ENCODE data around the gene NTMT1.

NTMT1 gene

DNA sequence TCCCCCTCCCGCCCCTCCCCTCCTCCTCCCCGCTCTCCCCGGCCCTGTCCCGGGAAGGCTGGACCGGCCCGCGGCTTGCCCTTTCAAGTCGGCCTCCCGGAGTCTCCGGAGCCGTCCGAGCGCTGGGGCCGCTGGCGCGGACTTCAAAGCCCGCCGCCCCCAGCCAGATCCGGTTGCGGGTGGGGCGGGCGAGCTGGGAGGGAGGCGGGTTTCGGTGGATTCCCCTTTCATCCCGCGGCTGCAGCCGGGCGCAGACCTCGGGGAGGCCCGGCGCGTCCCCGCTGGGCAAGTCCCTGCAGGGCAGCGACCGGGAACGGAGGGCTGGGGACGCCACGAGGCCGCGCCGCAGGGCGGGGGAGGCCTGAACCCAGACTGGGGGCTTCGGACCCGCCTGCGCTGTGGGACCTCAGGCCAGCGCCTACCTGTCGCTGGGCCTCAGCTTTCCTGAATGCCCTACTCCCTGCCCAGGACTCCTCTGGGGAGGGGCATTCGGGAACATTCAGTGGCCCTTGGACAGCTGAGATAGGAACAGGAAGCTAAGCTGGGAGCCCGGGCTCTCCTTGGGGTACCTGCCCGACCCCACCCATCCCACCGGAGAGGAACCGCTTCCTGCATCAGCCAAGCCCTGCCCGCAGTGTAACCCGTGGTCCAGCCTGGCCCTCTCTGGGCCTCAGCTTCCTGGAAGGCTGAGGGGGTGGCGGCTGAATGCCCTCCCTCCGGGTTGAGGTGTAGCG is 28.4 kb upstream of the NTMT1 start:
- no peak for DNase-seq (ENCODE audit: low read depth, low spot score)

DNA sequence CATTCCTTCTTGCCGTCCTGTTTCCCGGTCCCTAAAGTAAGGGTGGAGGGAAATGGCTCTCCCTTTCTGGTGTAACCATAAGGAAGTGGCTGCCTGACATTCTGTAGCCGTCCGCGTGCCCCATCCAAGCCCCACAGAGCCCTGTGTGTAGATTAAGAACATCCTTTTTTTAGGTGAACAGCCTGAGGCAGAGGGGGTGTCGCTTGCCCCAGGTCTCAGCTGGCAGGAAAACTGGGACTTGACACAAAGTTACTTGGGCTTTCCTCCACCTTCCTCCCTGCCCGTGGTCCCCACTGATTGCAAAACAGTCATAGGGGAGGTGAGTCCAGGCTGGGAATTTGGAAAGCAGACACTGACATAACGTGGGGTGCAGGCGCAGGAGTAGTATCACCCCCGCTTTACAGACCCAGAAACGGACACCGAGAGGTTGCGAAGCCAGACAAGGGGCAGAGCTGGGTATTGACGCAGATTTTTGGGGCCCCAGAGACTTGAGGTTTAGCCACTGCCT is 27.8 kb upstream of the NTMT1 start:
- DNase-seq (ENCODE audit: low read depth, low spot score) = no peak

DNA sequence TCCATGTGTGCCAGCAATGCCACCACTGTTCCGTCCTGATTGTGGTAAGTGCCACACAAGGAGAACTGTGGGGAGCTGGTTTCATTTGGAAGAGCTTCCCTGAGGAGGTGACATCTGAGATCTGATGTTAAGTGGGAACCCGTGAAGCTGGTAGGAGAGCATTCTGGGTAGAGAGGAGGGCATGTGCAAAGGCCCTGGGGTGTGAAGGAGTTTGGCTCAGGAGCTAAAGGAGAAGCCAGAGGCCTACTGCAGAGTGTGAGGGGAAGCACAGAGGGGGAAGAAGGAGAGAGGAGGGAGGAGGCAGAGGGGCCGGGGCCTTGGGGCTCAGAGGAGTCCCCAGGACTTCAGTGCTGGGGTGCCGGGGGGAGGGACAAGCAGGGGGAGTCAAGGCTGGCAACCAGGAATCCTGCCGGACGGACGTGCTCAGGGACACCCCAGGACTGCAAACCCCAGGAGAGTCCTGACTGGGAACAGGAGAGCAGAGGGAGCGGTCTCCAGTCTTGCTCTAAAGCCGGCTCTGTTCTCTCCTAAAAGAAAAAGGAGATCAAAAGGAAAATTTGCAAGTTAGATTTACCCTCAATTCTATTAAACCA is 24.8 kb upstream of the NTMT1 start:
- DNase-seq (ENCODE audit: low read depth, low spot score) = no peak

DNA sequence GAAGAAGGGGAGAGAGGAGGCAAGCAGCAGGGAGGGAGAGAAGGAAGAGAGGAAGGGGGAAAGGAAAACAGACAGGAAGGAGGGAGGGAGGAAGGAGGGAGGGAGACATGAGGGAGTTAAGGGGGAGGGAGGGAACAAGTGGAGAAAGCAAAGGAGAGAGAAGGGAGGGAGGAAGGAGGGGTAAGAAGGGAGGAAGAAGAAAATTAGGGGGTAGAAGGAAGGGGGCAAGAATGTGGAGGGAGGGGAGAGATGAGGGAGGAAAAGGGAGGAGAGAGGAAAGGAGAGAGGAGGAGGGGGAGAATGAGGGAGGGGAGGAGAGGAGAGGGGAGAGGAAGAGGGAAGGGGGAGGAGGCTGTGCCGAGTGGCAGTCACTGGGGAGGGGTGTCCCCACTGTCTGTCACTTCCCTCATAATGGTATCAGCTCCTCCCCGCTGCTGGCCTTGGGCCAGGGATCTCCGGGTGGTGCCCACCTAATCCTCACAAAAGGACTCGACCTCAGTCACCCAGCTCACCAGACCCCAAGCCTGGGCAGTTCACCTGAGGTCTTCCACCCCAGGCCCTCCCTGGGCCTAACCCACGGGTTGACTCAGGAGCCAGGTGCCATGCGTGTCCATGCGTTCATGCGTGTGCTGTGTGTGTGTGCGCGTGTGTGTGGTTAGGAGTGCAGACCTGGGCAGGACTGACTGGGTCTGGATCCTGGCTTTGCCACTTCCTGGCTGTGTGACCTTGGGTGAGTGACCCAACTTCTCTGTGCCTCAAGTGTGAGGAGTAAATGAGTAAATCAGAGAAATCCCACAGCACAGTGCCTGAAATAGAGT is 23.2 kb upstream of the NTMT1 start:
- no peak for DNase-seq (ENCODE audit: low read depth, low spot score)

DNA sequence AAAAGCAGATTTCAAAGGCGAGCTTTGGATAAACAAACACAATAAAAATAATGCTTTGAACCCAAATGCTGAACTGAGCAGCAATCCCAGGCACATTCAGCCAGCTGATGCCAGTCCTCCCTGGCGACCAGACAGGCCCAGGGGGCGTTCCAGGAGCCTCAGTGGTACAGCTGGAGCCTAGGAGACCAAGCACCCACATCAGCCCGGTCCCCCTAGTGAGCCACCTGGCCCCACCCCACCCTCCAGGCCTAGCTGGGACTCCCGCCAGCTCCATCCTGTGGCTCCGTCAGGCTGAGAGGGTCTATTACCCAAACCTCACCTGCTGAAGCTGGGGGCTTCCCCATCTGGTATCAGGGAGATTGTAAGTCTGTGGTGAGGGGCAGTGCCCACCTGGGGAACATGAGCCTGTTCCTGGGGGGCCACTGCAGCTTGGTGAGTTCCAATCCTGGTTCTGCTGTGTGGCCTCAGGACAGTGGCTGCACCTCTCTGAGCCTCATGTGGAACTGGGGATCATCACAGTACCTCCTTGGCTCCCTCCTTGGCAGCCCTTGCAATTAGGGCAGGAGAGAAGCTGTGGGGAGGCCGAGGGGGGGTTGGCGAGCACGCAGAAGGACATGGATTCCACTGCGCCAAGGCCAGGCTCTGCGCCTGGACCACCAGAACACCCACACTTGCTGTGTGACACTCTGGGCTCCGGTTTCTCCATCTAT is 21.8 kb upstream of the NTMT1 start:
- no peak for DNase-seq (ENCODE audit: low read depth, low spot score)

DNA sequence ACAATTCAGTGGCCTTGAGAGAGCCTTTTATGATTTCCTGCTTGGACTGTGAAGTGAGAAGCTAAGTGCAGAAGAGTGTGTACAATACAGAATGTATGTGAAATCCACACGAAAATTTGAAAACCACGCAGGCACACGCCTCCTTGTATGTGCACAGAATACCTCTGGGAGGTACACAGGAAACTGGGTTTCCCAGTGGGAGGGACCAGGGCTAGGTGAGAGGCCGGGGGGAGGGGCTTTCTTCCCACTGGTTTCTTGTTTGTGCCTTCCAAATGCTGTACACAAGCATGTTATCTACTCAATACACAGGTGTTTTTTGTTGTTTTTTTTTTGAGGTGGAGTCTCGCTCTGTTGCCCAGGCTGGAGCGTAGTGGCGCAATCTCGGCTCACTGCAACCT is 21.2 kb upstream of the NTMT1 start:
- no peak for DNase-seq (ENCODE audit: low read depth, low spot score)

DNA sequence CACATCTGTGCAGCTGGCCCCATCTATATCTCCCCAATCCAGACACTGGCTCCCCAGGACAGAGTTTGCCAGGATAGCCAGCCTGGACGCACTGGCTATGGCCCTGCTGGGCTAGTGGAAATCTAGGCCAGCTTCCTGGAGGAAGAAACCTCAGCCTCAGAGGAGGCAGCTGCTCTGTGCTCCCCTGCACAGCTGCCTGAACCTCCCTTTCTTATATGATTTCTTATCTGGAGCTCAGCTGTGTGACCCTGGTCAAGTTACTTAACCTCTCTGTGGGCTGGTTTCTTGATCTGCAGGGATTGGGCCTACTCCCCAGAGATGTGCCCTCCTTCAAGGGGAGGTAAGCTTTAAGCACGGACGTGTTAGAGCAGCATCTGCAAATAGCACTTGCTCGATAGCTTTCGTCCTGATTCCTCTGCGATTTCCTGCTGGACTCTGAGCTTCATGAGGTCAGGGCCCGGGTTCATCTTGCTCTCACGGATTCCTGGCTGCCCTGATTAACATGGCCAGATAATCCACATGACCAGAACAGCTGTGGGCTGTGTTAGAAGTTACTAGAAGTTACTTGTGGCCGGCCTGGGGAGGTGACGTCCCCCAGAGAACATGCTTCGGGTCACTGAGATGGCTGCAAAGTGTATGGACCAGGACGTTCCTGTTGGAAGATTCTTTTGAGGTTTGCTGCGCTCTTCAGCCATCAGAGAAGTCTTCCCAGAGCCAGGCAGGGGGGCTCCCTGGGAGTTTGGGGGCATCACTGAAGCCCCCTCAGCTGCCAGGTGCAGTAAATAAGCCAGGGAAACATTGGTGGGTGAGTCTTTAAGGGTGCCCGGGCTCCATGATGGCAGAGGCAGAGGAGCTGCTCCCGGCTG is 19.6 kb upstream of the NTMT1 start:
- no peak for DNase-seq (ENCODE audit: low read depth, low spot score)

DNA sequence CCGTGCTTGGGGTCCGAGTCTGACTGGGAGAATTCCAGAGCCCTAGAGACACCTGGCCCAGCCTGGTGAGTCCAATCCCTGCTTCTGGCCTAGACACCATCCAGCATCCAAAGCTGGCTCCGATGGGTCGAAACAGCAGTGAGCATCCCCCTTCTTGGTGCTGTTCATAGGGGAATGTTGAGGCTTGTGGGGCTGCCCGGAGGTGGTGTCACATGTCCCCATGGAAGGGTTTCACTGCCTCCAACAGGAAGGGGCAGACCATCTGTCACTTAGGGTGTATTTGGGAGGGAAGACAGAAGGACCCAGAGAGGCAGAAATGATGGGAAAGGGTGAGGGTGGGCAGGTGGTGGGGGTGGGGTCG is 19.0 kb upstream of the NTMT1 start:
- DNase-seq (ENCODE audit: low read depth, low spot score) = no peak

DNA sequence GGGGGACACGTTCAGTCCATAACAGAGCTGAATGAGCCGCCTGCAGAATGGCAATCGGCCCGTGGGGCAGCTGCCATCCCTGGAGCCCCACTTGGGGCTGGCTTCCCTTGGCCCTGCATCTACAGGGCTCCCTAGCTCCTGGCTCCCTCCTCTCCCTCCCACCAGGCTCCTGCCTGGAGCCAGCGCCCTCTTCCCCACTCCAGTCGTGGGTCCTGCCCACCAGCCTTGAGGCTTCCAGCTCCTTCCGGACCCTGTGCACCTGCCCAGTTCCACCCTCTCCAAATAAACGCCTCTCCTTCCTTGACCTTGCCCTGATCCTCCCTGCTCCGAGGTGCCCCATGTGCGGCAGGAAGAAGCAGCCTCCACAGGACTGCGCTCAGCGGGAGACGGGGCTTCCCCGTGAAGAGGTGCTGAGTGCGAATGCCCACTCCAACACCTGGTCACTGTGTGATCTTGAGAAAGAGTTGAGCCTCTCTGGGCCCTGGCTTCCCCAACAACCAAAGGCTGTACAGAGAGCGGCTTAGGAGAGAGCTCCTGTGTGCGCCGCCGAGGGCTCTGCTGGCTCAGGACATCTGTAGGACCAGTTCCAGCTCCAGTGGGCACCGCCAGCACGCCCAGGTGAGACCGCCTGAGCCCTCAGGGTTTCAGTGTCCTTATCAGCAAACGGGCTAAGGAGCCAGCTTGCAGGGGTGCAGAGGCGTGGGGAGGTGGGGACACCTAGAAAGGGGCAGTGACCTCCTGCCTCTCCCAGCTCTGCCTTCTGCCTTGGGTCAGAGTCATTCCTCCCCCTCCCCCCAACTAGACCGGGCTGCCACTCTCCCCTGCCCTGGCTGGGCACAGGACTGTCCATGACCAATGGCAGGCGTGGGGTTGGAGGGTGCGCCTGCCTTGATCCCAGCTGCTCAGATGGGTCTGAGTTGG is 17.1 kb upstream of the NTMT1 start:
- no peak for DNase-seq (ENCODE audit: low read depth, low spot score)

DNA sequence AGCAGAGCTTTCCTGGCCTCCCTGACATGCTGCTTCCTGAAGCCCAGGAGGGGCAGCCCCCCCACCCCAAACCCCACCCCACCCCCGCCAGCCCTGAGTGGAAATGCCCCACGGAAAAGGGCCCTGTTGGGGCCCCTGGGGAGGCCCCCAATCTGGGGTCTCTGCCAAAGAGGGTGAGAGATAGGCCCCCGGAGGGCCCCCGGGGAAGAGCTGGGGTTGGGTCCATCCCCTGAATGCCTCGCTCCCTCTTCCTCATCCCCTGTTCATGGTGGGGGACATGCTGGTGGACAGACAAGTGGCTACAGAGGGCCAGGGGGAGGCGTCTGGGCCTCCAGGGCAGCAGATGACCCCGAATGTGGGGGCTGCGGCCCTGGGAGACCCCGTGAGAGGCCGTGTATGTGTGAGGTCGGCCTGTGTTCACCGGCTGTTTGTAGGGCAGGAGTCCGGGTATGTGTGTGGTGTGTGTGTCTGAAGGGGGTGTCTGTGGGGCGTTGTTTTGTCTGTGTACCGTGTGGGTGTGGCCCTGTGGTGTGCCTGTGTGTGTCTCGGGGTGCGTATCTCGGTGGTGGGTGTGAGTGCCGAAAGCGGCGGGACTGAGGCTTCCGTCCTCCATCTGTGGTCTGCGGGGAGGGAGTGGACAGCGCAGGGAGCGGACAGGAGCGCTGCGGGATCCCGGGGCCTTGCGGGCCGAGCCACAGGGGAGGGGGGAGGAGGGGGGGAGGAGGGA is 16.3 kb upstream of the NTMT1 start:
- no peak for DNase-seq (ENCODE audit: low read depth, low spot score)

DNA sequence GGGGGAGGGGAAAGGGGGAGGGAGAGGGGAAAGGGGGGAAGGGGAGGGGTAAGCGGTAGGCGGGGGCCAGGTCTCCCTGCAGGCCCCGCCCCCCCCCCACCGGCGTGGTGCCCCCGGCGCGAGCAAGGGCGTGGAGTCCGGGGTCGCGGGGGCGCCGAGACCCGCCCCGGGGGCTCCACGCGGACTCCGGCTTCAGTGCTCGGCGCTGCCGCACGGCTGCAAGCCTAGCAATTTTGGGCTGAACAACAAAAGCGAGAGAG is 15.8 kb upstream of the NTMT1 start:
- no peak for DNase-seq (ENCODE audit: low read depth, low spot score)

DNA sequence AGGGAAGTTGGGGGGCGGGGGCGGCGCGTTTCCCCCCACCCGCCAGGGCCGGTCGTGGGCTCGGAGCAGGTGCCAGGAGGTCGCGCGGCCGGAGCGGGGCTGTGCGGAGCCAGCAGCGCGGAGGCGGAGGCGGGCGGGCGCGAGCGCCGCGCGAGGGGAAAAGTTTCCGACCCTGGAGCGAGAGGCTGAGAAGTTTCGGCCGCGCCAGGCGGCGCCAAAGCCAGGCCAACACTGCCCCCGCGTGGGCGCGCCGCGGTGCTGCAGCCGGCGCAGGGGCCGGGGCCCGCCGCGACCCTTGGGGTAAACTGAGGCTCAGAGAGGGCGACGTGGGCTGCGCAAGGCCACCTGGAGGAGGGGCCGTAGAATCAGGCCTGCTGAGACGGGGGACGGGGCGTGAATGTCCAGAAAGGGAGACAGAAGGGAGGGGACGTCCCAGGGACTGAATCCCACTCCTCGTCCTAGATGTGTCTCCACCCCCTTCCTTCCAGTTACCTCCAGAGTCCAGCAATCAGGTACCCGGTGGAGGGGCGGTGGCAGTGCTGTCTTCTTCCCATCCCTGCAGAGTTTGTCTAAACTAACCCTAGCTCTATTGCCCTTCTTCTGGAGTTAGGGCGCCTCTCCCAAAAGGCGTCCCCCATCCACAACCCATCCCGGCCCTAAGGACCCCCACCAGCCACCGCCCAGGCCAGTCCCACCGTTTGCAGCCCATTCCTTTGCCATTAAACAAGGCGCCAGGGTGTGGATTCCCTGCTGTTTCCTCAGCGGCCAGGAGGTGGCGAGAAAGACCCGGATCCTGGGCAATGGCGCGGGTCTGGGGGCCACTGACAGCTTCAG is 15.3 kb upstream of the NTMT1 start:
- peak; percentile 40 for DNase-seq (ENCODE audit: low read depth, low spot score)

DNA sequence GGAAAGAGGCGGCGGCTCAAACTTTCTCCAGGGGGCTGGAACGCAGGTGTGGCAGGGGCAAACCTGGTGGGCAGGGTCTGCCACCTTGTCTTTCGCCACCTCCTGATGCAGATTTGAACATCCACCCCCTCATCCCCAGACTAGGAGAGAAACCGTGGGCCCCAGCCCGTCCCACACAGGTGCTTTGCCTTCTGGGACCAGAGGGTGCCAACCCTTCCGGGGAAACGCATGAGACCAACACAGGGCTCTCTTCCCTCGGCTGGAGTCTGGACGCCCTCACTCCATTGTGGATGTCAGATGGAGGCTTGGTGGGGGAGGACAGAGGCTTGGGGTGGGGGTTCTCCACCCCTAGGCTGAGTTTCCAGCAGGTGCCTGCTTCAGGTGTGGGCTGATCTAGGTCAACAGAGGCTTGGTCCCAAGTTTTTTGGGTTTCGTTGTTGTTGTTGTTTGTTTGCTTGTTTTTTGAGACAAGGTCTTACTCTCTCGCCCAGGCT is 14.6 kb upstream of the NTMT1 start:
- no peak for DNase-seq (ENCODE audit: low read depth, low spot score)

DNA sequence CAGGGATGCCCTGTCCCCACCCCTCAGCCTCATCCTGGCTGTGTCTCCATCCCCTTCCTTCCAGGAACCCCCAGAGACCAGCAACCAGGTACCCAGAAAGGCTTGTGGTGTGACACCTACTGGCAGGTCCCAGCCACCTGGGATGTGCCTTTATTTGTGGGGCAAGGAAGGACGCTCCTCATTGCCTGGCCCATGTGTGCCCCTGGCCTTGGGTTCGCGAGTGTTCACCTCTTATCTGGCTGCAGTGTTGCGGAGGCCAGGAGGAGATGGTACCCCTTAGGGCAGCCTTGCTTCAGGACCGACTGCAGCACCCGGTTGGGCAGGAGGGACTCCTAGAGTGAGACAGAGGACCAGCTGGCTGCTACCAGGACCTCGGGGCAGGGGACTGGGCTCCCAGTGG is 13.8 kb upstream of the NTMT1 start:
- no peak for DNase-seq (ENCODE audit: low read depth, low spot score)

DNA sequence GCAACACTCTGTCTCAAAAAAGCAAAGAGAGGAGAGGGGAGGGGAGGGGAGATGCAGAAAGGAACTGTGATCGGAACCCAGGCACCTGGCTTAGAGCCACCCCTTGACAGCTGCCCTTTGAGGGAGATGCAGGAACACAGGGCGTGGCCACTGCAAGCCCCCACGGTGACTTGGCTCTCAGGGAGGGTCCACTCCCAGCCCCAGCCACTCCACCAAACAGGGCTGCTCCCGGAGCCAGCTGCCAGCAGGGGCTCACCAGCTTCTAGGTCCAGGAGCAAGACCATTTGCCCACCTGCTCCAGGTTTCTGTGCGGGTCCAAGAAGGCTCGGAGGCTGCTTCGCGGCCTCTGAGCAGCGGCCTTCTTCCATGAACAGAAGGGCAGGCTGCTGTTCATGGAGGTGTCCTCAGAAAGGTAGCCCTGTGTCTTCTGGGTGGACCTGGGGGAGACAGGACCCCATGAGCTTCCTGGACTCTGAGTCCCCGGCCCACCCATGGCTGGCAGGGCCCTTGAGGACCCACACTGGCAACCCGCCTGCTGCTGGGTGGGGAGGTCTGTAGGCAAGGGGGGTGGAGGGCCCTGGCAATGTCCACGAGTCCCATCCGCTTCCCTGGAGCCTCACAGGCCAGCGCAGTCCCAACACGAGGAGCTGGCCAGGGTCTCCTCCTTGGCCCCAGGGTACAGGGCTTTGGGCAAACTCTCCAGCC is 13.0 kb upstream of the NTMT1 start:
- DNase-seq (ENCODE audit: low read depth, low spot score) = no peak

DNA sequence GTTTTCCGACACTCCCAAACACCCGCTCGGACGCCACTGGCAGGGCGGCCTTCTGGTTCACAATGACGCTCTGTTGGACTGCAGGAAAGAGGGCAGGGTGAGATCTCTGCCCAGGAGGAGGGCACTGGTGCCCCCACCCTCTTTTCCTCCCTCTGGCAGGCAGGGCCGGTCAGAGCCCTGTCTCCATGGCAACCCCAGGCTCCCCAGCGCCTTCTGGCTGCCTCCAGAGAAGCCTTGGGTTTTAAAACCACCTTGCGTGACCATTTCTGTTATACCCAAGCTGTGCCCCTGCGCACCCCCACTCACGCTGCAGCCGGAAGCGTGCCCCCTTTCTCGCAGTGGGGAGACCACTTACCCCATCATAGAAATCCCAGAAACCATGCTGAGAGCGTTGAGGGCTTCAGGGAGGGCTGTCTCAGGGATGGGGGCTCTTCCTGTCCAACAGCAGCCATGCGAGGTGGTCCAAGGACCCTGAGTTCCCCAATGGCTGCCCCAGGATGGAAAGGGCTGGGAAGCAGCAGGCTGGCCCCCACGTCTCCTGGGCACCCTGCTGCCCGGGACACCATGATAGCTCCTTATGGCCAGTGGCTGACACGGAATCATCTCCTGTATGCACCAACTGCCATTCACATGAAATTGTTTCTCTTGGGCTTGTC is 12.3 kb upstream of the NTMT1 start:
- no peak for DNase-seq (ENCODE audit: low read depth, low spot score)

DNA sequence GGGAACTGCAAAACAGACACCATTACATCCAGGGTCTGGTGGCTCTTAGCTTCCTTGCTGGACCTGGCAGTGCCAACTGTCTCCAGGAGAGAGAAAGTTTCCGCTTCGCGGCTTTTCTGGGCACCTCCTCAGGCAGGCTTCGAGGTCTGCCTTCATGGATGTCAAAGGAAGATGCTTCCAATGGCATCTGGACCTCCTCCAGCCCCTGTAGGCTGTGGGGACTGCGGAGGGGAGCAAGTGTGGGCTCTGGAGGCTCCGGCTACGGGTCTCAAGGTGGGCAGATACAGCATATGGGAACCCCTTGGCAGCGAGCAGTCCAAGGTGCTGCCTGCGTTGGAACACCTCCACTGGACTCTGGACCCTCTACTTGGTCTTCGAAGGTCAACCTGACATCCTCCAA is 11.0 kb upstream of the NTMT1 start:
- no peak for DNase-seq (ENCODE audit: low read depth, low spot score)
